Gastroesophageal sphincter (tissue), 3 donors: ENCODE measurements around the gene MGME1.

Source experiments
- POLR2A ChIP-seq, 2 donors: fragments of 450-650 bp; IDR thresholded peaks; one replicate each; pipeline ENCODE4 v1.6.1; 2017; ENCODE audit warnings: antibody characterized with exemption in 2 of 2, mild to moderate bottlenecking in 2 of 2, moderate library complexity in 1 of 2
- POLR2AphosphoS5 ChIP-seq: sonication (generic); formaldehyde crosslinking; IDR thresholded peaks from one replicate; pipeline ENCODE4 v1.6.1; 2017; ENCODE audit warnings: antibody characterized with exemption
- TF ChIP-seq, protein P1 (sequence below), 4 experiments: fragments of 200-600 bp in 2 of 4; fragments of 450-650 bp in 2 of 4; sonication (generic) in 1 of 4; IDR thresholded peaks; one replicate each; pipeline ENCODE4 v1.5.1; 2017 to 2019; ENCODE audit warnings: antibody characterized with exemption in 4 of 4, mild to moderate bottlenecking in 2 of 4, moderate library complexity in 2 of 4

GRCh38 chr20:18039063-18039462, 70.2 kb downstream of the MGME1 start:
- TF ChIP-seq POLR2A (IDR thresholded peaks at IDR 0.05) (no peak), POLR2AphosphoS5 (no peak)
- TF ChIP-seq, protein P1, sequence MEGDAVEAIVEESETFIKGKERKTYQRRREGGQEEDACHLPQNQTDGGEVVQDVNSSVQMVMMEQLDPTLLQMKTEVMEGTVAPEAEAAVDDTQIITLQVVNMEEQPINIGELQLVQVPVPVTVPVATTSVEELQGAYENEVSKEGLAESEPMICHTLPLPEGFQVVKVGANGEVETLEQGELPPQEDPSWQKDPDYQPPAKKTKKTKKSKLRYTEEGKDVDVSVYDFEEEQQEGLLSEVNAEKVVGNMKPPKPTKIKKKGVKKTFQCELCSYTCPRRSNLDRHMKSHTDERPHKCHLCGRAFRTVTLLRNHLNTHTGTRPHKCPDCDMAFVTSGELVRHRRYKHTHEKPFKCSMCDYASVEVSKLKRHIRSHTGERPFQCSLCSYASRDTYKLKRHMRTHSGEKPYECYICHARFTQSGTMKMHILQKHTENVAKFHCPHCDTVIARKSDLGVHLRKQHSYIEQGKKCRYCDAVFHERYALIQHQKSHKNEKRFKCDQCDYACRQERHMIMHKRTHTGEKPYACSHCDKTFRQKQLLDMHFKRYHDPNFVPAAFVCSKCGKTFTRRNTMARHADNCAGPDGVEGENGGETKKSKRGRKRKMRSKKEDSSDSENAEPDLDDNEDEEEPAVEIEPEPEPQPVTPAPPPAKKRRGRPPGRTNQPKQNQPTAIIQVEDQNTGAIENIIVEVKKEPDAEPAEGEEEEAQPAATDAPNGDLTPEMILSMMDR (IDR thresholded peaks at IDR 0.05) = no peak
